Sigmoid colon (tissue), 7 donors: Measurements from ENCODE around the gene RUFY1. TPM values are rescaled to one million over a fixed set of nuclear protein-coding genes. Genes with fewer than 3 reads are reported as not detected.
A peak's percentile ranks its signal among the peaks of the same experiment; 100 is the strongest.

Experiments used
- DNase-seq: peaks from one replicate; pipeline ENCODE4 v3.0.0-alpha.2; 2019
- H3K27ac ChIP-seq, 4 donors: fragments of 200-600 bp; sonication (generic); one replicate each; pipeline ENCODE4 v1.5.1; 2016 to 2019; ENCODE audit warnings: mild to moderate bottlenecking in 1 of 4
- H3K27me3 ChIP-seq, 3 donors: fragments of 200-600 bp; sonication (generic); one replicate each; pipeline ENCODE4 v1.5.1; 2019; ENCODE audit warnings: mild to moderate bottlenecking in 1 of 3
- H3K36me3 ChIP-seq, 4 donors: fragments of 200-600 bp; sonication (generic); one replicate each; pipeline ENCODE4 v1.5.1; 2016 to 2019
- H3K4me1 ChIP-seq, 4 donors: fragments of 200-600 bp; sonication (generic); one replicate each; pipeline ENCODE4 v1.5.1; 2017 to 2019
- H3K4me3 ChIP-seq, 4 donors: fragments of 200-600 bp; sonication (generic); one replicate each; pipeline ENCODE4 v1.5.1; 2017 to 2019; ENCODE audit warnings: mild to moderate bottlenecking in 2 of 4, moderate library complexity in 1 of 4
- H3K9me3 ChIP-seq, 4 donors: fragments of 200-600 bp in 3 of 4; sonication (generic) in 3 of 4; one replicate each; pipeline versions ENCODE4 v1.5.1 to v1.6.1; 2013 to 2019
- EP300 ChIP-seq, 4 donors: sonication (generic); formaldehyde crosslinking; IDR thresholded peaks; one replicate each; pipeline ENCODE4 v1.6.1; 2017; ENCODE audit warnings: antibody characterized with exemption in 4 of 4
- POLR2A ChIP-seq, 2 donors: fragments of 450-650 bp; IDR thresholded peaks; one replicate each; pipeline ENCODE4 v1.6.1; 2016; ENCODE audit warnings: antibody characterized with exemption in 2 of 2, mild to moderate bottlenecking in 2 of 2, moderate library complexity in 2 of 2
- POLR2AphosphoS5 ChIP-seq, 4 donors: sonication (generic); formaldehyde crosslinking; IDR thresholded peaks; one replicate each; pipeline ENCODE4 v1.6.1; 2017; ENCODE audit warnings: antibody characterized with exemption in 4 of 4
- WGBS, 2 donors: extraction: QIAGEN DNeasy Blood & Tissue Kit; methylation state at CpG; one replicate each; pipeline ENCODE4 v1.1.7; 2013; 5-methylcytosine and 5-hydroxymethylcytosine counted together
- intact Hi-C: fragments of 100-400 bp; cut with DNase I; formaldehyde crosslinking; loops from one replicate; pipeline ENCODE4 v1.15.1; 2023
- polyA plus RNA-seq, 3 donors: library from polyadenylated mRNA; stranded (reverse); fragments of 200-250 nt; gene quantifications; one replicate each; pipeline ENCODE4 v1.2.3, GENCODE V29; 2013
- total RNA-seq, 4 donors: library from RNA; depleted of rRNA; stranded (reverse); fragments of >200 nt; gene quantifications; one replicate each; pipeline ENCODE4 v1.1.0, GENCODE V29; 2016
- TF ChIP-seq, protein P1 (sequence below), 4 experiments: fragments of 450-650 bp in 3 of 4; fragments of 200-600 bp in 1 of 4; IDR thresholded peaks; one replicate each; pipeline ENCODE4 v1.5.1; 2016 to 2019; ENCODE audit warnings: antibody characterized with exemption in 4 of 4, mild to moderate bottlenecking in 3 of 4, moderate library complexity in 2 of 4
- donor health status: healthy with polysubstance abuse.
- donor health status: Bipolar disorder and iron deficiency.
- donor health status: healthy.

Gene RUFY1
- total and polyA plus RNA-seq, 7 donors: 28.9 to 79.8 (median 34.2) TPM

DNA sequence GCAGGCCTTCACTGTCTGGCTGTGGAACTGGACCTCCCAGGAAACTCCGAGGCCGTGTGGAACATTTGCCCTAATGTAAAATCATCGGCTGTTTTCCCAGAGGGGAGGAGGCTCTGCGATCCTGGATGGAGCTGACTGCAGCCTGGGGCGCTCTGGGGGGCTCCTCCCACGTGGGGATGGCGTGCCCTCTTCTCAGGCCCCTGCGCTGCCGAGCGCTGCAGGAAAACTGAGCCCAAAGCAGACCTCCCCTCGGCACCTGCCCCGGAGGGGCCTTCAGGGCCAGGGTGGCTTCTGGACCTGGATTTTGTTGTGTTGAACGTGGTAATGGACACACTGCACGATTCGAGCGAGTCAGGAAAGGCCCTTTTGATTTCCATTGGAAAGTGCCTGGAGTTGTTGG is 49.2 kb downstream of the RUFY1 start:
- Histone ChIP-seq H3K27me3 (no peaks in the 10 kb centered on the region), H3K36me3 (peaks cover 47 to 93% (median 57%) of the 10 kb centered on the region in 4 donors), H3K27ac (no peak overlapping the region), H3K4me1 (peaks cover 0 to 9% (median 4%) of the 10 kb centered on the region in 4 donors), H3K9me3 (no peaks in the 10 kb centered on the region), H3K4me3 (no peak overlapping the region)
- intact Hi-C loops: no loop called here
- WGBS, 2 donors: 93 to 94% methylated on average over 16 of the region's 16 CpGs
- no peak for DNase-seq
- TF ChIP-seq, protein P1, sequence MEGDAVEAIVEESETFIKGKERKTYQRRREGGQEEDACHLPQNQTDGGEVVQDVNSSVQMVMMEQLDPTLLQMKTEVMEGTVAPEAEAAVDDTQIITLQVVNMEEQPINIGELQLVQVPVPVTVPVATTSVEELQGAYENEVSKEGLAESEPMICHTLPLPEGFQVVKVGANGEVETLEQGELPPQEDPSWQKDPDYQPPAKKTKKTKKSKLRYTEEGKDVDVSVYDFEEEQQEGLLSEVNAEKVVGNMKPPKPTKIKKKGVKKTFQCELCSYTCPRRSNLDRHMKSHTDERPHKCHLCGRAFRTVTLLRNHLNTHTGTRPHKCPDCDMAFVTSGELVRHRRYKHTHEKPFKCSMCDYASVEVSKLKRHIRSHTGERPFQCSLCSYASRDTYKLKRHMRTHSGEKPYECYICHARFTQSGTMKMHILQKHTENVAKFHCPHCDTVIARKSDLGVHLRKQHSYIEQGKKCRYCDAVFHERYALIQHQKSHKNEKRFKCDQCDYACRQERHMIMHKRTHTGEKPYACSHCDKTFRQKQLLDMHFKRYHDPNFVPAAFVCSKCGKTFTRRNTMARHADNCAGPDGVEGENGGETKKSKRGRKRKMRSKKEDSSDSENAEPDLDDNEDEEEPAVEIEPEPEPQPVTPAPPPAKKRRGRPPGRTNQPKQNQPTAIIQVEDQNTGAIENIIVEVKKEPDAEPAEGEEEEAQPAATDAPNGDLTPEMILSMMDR (IDR thresholded peaks at IDR 0.05): no peak
- TF ChIP-seq EP300 (IDR thresholded peaks at IDR 0.05): no peak
- TF ChIP-seq POLR2AphosphoS5 (IDR thresholded peaks at IDR 0.05): peak in 1 of 4 donors; percentile 0

DNA sequence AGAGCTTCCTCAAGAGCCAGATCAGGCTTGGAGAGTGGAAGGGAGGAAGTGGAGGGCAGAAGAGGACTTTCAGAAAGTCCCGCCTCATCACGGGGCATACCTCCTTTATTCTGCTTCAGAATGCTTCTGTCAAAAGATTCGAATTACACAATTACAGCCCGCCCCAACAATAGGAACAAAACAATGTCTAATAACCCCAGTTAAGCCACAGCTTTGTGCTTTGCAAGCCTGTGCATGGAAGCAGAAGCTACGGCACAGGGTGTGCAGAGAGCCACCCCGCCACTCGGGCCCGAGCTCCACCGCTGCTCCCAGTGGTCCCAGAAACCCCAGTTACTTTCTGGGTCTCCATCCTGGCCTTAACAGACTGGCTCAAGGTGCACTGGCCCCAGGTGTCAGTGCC is 49.6 kb downstream of the RUFY1 start:
- no peak for TF ChIP-seq POLR2AphosphoS5 (IDR thresholded peaks at IDR 0.05)
- TF ChIP-seq, protein P1 (IDR thresholded peaks at IDR 0.05): no peak
- no peak for TF ChIP-seq EP300 (IDR thresholded peaks at IDR 0.05)
- no peak for TF ChIP-seq POLR2A (IDR thresholded peaks at IDR 0.05)
- H3K4me3 ChIP-seq: no peak overlapping the region
- H3K27ac ChIP-seq: no peak overlapping the region
- WGBS, 2 donors: 86% methylated on average over 9 of the region's 9 CpGs
- DNase-seq: no peak
- H3K36me3 ChIP-seq: peaks cover 43 to 89% (median 55%) of the 10 kb centered on the region in 4 donors
- no peaks in the 10 kb centered on the region for H3K27me3 ChIP-seq
- H3K9me3 ChIP-seq: no peaks in the 10 kb centered on the region
- peaks cover 0 to 13% (median 8%) of the 10 kb centered on the region in 4 donors for H3K4me1 ChIP-seq
- intact Hi-C loops: no loop called here

DNA sequence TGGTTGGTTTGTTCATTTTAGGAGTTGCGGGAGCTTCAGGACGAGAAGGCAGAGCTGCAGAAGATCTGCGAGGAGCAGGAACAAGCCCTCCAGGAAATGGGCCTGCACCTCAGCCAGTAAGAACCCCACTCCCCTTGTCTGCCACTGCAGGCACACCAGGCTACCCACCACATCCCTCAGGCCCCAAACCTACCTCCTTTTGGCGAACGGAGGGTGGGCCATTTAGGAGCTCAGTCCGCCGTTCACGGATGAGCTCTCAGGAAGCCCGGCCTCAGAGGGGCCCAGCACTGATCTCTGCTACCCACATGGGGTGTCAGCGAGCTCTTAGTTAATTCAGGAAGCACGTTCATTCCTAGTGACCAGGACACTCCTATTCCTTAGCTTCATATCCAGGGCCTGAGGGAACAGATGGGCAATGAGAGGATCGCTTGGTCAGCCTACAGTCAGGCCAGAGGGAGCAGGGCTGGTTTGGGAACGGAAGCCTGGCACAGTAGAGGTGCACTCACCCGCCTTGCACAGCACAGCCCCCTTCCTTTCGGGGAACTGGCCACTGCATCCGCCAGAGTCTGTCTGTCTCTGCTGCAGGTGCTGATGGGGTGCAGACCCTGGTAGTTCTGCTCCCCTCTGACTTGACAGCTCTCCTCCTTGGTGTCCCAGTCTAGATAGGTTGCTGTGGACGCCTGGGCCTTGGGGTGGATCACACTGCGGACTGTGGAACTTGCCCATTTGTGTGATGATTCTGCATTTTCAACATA is 51.7 kb downstream of the RUFY1 start:
- Histone ChIP-seq H3K27ac (no peak overlapping the region), H3K27me3 (no peaks in the 10 kb centered on the region), H3K36me3 (peaks cover 41 to 82% (median 47%) of the 10 kb centered on the region in 4 donors), H3K9me3 (no peaks in the 10 kb centered on the region), H3K4me3 (no peak overlapping the region), H3K4me1 (peaks cover 0 to 34% (median 28%) of the 10 kb centered on the region in 4 donors)
- intact Hi-C loops: no loop called here
- 96% methylated on average over 18 of the region's 18 CpGs for WGBS, 2 donors
- TF ChIP-seq, protein P1 (IDR thresholded peaks at IDR 0.05): no peak
- TF ChIP-seq EP300 (IDR thresholded peaks at IDR 0.05) (no peak), POLR2AphosphoS5 (IDR thresholded peaks at IDR 0.05) (peak in 1 of 4 donors; percentile 4), POLR2A (IDR thresholded peaks at IDR 0.05) (no peak)
- peak; percentile 59 for DNase-seq

DNA sequence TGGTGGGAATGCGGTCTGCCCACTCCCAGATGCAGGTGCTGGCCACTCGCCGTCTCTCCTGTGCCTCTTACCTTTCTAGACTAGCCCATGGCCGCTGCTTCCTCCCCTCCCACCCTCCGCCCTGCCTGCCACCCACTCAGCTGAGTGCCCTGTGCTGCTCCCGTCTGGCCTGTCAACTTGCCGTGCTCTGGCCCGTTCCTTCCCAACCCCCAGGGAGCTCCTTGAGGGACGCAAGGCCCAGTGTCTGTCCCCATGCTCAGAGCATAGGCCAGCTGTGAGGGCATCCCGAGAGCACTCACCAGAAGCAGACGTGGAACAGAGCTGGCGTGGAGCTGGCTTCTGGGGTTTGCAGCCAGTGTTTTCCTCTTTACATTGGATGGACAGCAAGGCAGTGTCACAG is 53.0 kb downstream of the RUFY1 start:
- peak overlapping the region in 2 of 4 donors; percentile 10 to 85 for H3K27ac ChIP-seq
- WGBS, 2 donors: 94 to 95% methylated on average over 12 of the region's 12 CpGs
- TF ChIP-seq POLR2AphosphoS5 (IDR thresholded peaks at IDR 0.05) (no peak), POLR2A (IDR thresholded peaks at IDR 0.05) (no peak), EP300 (IDR thresholded peaks at IDR 0.05) (no peak)
- TF ChIP-seq, protein P1 (IDR thresholded peaks at IDR 0.05): no peak
- peak; percentile 51 for DNase-seq
- H3K36me3 ChIP-seq: peaks cover 34 to 83% (median 40%) of the 10 kb centered on the region in 4 donors
- H3K4me3 ChIP-seq: no peak overlapping the region
- no peaks in the 10 kb centered on the region for H3K9me3 ChIP-seq
- H3K27me3 ChIP-seq: no peaks in the 10 kb centered on the region
- H3K4me1 ChIP-seq: peaks cover 0 to 46% (median 35%) of the 10 kb centered on the region in 4 donors
- intact Hi-C loops: no loop called here
